ENCODE results near the gene PTGS1.
"Not testable (repeated sequence)": the region's sequence is repeated elsewhere in the genome, so short reads cannot be mapped to it uniquely, and the experiment has no call there.

DNA sequence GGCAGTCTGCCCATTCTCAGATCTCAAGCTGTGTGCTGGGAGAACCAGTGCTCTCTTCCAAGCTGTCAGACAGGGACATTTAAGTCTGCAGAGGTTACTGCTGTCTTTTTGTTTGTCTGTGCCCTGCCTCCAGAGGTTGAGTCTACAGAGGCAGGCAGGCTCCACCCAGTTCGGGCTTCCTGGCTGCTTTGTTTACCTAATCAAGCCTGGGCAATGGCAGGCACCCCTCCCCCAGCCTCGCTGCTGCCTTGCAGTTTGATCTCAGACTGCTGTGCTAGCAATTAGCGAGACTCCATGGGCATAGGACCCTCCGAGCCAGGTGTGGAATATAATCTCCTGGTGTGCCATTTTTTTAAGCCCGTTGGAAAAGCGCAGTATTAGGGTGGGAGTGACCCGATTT is 43.3 kb downstream of the PTGS1 start:
- TF ChIP-seq CTCF (conservative IDR thresholded peaks at IDR 0.05); EZH2 (IDR thresholded peaks at IDR 0.05; ENCODE audit: low read depth): not testable (repeated sequence)
